RWPE1 (cell line): ENCODE results near the gene P3H2.
"Not testable (repeated sequence)": the region's sequence is repeated elsewhere in the genome, so short reads cannot be mapped to it uniquely, and the experiment has no call there.

Experiments
- CTCF ChIA-PET: fragments of 350-600 bp; sonication (Branson Sonifier 250); formaldehyde crosslinking; extraction: SDS; loops from one replicate; lab custom pipeline; 2021; lab: Yijun Ruan, JAX
- POLR2A ChIA-PET: fragments of 400-600 bp; formaldehyde crosslinking; extraction: SDS; loops from one replicate; lab custom pipeline; 2020; ENCODE audit warnings: antibody characterized with exemption; ENCODE audit not compliant: low non-redundant PET; lab: Yijun Ruan, JAX
- DNase-seq: peaks from one replicate; pipeline ENCODE4 v3.0.0; 2012; ENCODE audit warnings: low spot score
- H3K27ac ChIP-seq: fragments of 450-650 bp; 2 replicates; pipeline ENCODE4 v1.5.1; 2017
- TF ChIP-seq, protein P1 (sequence below): fragments of 450-650 bp; conservative IDR thresholded peaks from 2 replicates; pipeline ENCODE4 v1.5.1; 2017; ENCODE audit warnings: low read depth, mild to moderate bottlenecking

Gene P3H2

DNA sequence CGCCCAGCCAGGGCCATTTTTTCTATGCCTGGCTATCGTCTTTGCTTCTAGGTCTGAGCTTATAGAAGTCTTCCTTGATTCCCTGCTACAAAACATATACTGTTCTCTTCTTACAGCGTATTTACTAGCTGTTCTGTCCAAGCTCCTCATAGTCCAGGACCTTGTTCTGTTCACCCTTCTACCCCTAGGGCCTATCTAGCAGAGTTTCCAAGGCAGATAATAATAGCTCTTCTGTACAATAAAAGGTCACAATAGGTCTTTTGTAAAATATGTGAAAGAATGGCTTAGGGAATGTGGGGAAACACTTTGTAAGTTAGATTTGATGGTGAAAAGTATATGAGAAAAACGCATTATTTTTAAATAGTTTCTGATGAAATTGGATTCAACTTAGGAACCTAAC is 158.2 kb downstream of the P3H2 start:
- DNase-seq, result no peak
- TF ChIP-seq, protein P1, sequence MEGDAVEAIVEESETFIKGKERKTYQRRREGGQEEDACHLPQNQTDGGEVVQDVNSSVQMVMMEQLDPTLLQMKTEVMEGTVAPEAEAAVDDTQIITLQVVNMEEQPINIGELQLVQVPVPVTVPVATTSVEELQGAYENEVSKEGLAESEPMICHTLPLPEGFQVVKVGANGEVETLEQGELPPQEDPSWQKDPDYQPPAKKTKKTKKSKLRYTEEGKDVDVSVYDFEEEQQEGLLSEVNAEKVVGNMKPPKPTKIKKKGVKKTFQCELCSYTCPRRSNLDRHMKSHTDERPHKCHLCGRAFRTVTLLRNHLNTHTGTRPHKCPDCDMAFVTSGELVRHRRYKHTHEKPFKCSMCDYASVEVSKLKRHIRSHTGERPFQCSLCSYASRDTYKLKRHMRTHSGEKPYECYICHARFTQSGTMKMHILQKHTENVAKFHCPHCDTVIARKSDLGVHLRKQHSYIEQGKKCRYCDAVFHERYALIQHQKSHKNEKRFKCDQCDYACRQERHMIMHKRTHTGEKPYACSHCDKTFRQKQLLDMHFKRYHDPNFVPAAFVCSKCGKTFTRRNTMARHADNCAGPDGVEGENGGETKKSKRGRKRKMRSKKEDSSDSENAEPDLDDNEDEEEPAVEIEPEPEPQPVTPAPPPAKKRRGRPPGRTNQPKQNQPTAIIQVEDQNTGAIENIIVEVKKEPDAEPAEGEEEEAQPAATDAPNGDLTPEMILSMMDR, result no peak
- ChIA-PET CTCF (interaction anchor here (0.6 to 1.2 kb wide), 4 partner anchors 158 to 1174 kb away, joined by 4 to 6 read pairs (median 4); partner anchors contain the start of gene P3H2), POLR2A (interaction anchor here (0.6 kb wide), 1 partner anchor 50 kb away, joined by 5 read pairs; no protein-coding TSS in a partner anchor)
- H3K27ac ChIP-seq, result no peak overlapping the region

DNA sequence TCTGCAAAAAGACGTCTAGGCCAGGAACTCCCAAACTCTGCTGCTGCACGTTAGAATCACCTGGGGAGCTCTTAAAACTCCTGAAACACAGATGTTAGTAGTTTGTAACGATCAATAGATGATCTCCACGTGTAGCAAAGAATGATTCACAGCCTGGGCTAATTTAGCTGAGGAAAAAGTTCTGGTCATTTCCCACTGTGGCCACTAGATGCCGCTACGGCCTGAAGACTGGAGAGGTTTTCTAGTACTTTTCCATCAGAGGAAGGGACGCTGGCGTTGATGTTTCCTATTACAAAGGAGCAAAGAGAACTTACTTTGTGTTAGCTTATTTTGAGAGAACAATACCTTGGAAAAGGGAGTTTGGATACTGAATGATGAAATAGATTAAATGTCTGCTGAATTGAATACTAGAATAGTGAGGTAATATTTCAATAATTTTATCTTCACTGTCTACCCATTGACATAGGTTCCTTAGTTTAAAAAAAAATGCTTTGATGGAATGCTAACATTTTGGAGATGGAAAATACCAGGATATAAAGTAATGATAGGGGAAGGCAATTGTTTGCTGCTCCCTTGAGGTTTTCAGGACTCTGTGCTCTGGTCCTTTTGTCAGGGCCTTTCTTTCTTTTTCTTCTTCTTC is 159.1 kb downstream of the P3H2 start:
- POLR2A ChIA-PET, result no interaction called here
- TF ChIP-seq, protein P1, result peak; percentile 92
- no peak overlapping the region for H3K27ac ChIP-seq
- peak; percentile 85 for DNase-seq
- CTCF ChIA-PET, result interaction anchor here (0.6 to 1.9 kb wide), 24 partner anchors 9 to 797 kb away, joined by 3 to 10 read pairs (median 4); partner anchors contain the start of genes CLDN1 and P3H2

DNA sequence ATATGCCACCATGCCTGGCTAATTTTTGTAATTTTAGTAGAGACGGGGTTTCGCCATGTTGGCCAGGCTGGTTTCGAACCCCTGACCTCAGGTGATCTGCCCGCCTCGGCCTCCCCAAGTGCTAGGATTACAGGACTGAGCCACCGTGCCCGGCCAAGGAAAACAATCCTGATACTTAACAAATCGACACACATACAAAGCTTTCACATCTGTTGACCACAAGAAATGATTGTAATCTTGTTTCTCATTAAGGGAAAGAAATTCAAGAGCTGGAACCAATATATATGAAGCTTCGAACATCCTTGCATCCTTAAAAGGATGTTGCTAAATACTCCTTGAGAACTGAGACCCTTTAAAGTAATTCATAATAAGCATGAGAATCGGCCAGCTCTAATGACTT is 159.6 kb downstream of the P3H2 start:
- POLR2A ChIA-PET, DNase-seq, H3K27ac ChIP-seq: not testable (repeated sequence)
- CTCF ChIA-PET, result interaction anchor here (0.6 to 1.9 kb wide), 22 partner anchors 9 to 797 kb away, joined by 3 to 10 read pairs (median 4); partner anchors contain the start of genes CLDN1 and P3H2

DNA sequence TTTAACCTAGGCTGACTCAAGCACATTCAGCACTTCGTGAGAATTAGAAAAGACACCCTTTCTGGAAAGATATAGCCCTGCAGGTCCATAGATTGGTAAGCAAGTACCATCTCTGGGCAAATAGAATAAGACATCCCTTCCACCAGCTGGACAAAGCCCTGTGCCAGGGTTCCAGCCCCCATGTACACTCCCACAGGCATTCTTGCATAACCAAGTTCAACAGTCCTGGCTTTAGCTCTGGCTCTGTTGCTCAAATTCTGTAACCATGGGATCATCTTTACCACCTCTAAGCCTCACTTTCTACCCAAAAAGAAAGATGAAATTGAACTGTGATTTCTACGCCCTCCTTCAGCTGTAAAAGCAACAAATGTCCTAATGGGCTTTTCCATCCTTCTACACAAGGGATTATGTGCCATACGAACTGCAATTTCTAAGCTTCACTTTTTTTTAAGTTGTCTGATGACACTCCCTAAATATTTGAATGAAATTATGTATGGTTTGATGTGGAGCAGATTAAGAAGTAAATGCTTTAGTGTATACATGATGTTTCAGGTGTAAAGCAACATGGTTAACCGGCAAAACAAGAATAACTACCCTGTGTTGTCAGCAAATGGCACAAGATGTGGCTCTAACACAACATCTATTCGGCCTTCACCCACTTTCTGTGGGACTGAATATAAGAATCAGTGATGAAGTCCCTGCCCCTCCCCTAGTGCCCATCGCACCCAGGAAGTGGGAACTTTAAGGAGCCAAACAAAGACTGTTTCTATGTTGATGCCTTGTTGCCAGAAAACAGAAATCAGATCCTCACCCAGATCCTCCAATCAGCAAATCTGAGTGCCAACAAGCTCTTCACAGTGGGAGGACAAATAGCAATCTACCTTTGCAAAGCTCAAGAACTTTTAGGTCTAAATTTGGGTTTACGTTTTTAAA is 165.7 kb downstream of the P3H2 start:
- ChIA-PET POLR2A (no interaction called here), CTCF (interaction anchor here (0.6 kb wide), 1 partner anchor 45 kb away, joined by 4 read pairs; no protein-coding TSS in a partner anchor)
- no peak for DNase-seq
- H3K27ac ChIP-seq, result no peak overlapping the region
- TF ChIP-seq, protein P1, result no peak

DNA sequence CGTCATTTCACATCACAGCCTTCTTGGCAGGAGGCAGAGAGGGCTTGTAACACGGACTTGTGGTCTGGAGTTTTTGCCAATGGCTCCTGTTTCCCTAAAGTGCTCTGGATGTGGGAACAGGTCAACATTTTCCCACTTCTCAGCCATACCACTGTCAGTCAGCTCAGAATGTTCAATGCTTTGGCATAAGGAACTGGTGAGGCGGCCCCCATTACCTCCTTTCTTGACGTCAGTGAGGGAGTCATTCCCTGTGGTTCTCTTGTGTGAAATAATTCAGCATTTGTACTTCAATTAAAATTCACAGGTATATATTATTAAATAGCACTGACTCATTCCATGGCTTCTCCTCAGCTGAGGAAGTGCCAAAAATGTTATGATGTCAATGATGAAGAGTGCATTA is 167.1 kb downstream of the P3H2 start:
- POLR2A ChIA-PET, result no interaction called here
- TF ChIP-seq, protein P1, result no peak
- no peak for DNase-seq
- CTCF ChIA-PET, result no interaction called here
- H3K27ac ChIP-seq, result no peak overlapping the region

DNA sequence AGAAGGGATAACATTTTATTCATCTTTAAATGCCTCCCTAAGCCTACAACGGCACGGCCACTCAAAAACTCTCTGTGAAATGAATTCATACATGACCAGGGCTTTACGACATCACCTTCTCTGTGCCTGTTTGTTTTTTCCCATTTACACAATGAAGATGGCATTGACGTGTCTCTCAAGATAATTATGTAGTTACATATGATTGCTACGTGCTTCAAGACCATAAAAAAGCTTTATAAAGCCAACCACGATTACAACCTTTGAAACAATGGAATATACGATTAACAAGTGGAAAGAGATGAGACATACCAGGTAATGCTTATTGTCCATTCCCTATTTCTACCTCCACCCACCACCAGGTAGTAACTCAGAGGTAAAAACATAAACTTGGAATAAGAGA is 168.4 kb downstream of the P3H2 start:
- TF ChIP-seq, protein P1, result no peak
- H3K27ac ChIP-seq, result no peak overlapping the region
- ChIA-PET POLR2A (no interaction called here), CTCF (interaction anchor here (1.0 kb wide), 1 partner anchor 9 kb away, joined by 3 read pairs; no protein-coding TSS in a partner anchor)
- DNase-seq, result no peak
